Stimulated activated CD4-positive, alpha-beta T cell treated with anti-CD3 and anti-CD28 coated beads, Interleukin-4, amount 100 ng/mL, for 48 hours (primary cell): ENCODE measurements around the gene RFX4.

Experiments used
- DNase-seq, 2 donors: peaks; one replicate each; pipeline ENCODE4 v3.0.0-alpha.2; 2020; ENCODE audit warnings: low read depth in 2 of 2

The RFX4 gene

GRCh38 chr12:106646472-106646871 lies 63.7 kb downstream of the RFX4 start:
- DNase-seq, result no peak

- no peak for DNase-seq
Measured at GRCh38 chr12:106647793-106648514, 65.2 kb downstream of the RFX4 start.

GRCh38 chr12:106648736-106649135 lies 65.9 kb downstream of the RFX4 start:
- no peak for DNase-seq

- DNase-seq, result no peak
Measured at GRCh38 chr12:106651552-106651951, 68.7 kb downstream of the RFX4 start.

- DNase-seq, result no peak
Measured at GRCh38 chr12:106652510-106653015, 69.8 kb downstream of the RFX4 start.

- DNase-seq, result no peak
Measured at GRCh38 chr12:106655577-106655976, 72.8 kb downstream of the RFX4 start.

- DNase-seq, result no peak
Measured at GRCh38 chr12:106657488-106657887, 74.7 kb downstream of the RFX4 start.

GRCh38 chr12:106663385-106663784 lies 80.6 kb downstream of the RFX4 start:
- no peak for DNase-seq

GRCh38 chr12:106669216-106669615 lies 86.4 kb downstream of the RFX4 start:
- no peak for DNase-seq

- no peak for DNase-seq
Measured at GRCh38 chr12:106670131-106670530, 87.3 kb downstream of the RFX4 start.

- no peak for DNase-seq
Measured at GRCh38 chr12:106671840-106672239, 89.0 kb downstream of the RFX4 start.

GRCh38 chr12:106672314-106673025 lies 89.7 kb downstream of the RFX4 start:
- DNase-seq, result no peak

GRCh38 chr12:106673141-106673540 lies 90.3 kb downstream of the RFX4 start:
- DNase-seq, result no peak

- no peak for DNase-seq
Measured at GRCh38 chr12:106675651-106676435, 93.0 kb downstream of the RFX4 start.

- DNase-seq, result no peak
Measured at GRCh38 chr12:106679574-106679973, 96.8 kb downstream of the RFX4 start.

GRCh38 chr12:106680280-106680679 lies 97.5 kb downstream of the RFX4 start:
- no peak for DNase-seq

- no peak for DNase-seq
Measured at GRCh38 chr12:106681210-106681609, 98.4 kb downstream of the RFX4 start.

GRCh38 chr12:106682594-106683234 lies 99.9 kb downstream of the RFX4 start:
- no peak for DNase-seq

- DNase-seq, result no peak
Measured at GRCh38 chr12:106684497-106684896, 101.7 kb downstream of the RFX4 start.

- DNase-seq, result no peak
Measured at GRCh38 chr12:106685381-106685780, 102.6 kb downstream of the RFX4 start.

GRCh38 chr12:106687672-106688071 lies 104.9 kb downstream of the RFX4 start:
- no peak for DNase-seq
